ENCODE results near the gene CDH13.

Gene CDH13

DNA sequence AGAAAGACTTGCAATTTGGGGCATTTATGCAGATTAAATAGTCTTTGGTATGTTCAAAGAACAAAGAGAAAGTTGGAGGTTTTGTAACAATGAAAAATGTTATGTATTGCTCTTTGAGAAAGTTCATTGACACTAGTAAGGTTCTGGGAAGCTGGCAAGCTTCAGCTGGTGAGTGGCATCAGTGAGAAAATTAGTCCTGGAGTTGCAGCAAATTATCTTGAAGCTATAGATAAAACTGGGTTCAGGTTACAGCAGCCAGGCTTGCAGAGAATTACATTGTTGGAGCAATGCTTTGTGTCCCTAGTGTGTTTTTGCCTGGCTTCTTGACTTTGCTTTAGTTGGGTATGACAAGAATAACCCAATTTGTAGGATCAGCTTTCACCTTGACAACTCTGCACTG lies 221.2 kb downstream of the CDH13 start:
- no peak for DNase-seq (ENCODE audit: low read depth)

DNA sequence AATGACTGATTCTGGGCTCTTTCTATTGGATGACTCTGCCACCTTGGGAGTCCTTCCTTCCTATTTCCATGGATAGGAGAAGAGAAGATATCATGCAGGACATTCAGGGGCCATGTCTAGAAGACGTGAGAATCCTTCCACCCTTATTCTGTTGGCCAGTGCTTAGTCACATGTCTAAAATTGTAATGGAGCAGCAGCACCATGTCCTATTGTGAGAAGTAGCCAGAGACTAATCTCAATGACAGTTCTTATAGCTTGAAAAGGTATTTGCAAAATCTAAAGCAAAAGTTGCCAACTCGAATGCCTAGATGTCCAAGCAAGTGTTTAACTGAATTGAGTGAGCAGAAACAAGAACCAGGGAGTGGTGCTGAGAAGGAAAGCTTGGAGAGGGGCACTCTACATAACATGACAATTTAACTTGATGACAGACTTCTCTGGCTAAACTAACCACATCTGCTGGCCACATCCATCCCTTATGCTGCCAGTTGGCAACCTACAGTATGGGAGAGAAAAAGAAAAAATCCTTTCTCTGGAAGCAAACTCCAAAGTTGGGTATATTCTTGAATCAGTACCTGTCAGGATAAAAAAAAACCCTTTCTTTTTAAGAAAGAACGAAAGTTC lies 225.7 kb downstream of the CDH13 start:
- DNase-seq (ENCODE audit: low read depth): no peak

DNA sequence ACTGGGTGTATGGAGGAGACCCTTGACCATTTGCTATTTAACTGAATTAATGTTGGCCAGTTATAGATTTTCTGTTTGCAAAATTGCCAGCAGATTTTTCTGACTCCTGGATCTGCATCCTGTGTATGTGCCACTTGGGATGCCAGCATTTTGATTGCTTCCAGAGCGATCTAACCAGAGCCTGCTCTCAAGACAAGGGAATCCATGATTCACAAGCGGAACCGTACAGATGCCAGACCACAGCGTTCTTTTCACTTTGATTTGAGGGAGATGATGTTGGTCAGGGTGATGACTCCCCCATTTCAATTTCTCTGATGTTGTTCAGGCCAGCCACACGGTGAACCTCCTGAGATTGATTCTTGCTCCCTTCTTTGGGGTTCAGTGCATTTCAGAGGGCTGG lies 228.7 kb downstream of the CDH13 start:
- no peak for DNase-seq (ENCODE audit: low read depth)

DNA sequence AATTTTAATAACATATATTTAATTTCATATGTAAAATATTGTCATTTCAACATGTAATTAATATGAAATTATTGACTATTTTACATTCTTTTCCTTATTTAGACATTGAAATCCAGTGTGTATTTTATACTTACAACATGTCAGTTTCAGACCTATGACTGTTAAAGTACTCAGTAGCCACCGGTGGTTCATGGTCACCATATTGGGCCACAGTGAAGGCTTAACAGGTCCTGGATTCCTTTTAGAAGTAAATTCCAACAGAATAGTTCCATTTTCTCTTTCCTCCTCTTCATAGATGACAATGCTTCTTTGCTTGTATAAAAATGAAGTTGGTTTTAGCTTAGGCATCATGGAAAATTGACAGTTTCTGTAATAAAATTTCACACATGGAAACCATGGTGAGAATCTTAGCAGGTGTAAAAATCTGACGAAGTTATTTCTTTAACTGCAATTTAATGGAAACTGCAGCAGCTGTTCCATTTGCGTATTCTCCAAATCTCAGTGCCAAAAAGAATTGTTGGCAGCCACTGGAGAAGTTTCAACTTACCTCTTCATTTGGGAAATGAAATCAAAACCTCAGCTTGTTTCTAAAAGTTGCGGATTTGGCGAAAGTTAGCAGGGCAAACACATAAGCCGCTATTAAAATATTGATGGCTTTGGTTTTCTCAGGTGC lies 231.1 kb downstream of the CDH13 start:
- DNase-seq (ENCODE audit: low read depth): no peak

DNA sequence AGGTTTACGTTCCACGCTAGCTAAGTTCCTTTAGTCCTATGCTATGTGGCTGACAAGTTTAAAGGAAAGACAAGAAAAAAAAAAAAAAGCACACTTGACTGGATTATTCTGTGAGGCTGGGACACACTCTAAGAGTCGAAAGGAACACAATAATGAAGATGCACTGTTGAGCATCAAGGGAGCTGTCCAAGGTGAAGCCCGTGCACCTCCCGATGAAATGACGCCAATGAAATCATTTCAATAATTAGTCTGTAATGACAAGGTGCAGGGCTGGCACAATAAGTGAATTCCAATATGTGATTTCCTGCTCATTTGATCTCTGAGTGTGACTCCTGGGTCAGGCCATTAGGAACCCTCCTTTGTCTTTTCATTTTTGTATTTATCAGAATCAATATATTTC lies 232.9 kb downstream of the CDH13 start:
- DNase-seq (ENCODE audit: low read depth): no peak

DNA sequence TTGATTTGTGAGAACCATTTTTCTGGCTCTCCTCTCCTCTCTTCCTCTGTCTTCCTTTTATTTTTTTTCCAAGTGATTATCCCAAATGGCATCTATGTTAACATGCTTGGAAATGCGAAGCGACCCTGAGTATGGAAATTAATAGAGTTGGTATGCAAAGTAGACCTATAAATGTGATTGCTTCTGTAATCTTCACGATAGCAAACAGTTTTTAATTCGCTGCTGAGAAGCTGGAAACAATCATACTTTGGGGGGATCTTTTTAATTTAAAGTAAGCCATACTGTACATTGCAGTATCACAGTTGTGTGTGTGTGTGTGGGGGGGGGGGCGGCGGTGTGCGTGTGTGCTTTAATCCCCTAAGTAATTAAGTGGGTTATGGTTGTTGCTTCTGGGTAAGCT lies 233.3 kb downstream of the CDH13 start:
- no peak for DNase-seq (ENCODE audit: low read depth)

DNA sequence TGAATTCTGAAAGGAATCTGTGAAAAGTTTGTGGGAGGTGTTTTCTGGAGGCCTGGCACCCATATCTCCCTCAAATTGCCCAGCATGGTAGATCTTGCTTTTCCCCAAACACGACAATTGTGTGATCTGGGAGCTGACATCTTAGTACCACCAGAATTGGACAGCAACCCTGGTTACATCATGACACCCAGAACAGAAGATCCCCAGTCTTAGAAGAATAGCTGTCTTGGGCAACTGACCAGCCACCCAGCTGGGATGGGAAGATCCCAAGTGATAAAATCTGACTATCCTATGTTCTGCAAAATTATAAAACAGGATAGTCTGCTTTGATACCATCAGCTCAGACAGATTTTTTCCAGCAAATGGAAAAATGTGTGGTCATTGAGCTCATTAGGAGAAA lies 235.3 kb downstream of the CDH13 start:
- DNase-seq (ENCODE audit: low read depth): no peak

DNA sequence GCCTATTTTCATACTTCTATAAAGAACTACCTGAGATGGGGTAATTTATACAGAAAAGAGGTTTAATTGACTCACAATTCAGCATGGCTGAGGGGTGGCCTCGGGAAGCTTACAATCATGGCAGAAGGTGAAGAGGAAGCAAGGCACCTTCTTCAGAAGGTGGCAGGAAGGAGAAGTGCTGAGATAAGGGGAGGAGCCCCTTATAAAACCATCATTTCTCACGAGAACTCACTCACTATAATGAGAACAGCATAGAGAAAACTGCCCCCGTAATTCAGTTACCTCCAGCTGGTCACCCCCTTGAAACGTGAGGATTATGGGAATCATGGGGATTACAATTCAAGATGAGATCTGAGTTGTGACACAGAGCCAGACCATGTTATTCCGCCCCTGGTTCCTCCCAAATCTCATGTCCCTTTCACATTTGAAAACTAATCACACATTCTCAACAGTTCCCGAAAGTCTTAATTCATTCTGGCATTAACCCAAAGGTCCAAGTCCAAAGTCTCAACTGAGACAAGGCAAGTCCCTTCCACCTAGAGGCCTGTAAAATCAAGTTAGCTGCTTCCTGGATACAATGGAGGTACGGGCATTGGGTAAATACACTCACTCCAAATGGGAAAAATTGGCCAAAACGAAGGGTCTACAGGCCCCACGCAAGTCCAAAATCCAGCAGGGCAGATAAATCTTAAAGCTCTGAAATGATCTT lies 237.7 kb downstream of the CDH13 start:
- no peak for DNase-seq (ENCODE audit: low read depth)

DNA sequence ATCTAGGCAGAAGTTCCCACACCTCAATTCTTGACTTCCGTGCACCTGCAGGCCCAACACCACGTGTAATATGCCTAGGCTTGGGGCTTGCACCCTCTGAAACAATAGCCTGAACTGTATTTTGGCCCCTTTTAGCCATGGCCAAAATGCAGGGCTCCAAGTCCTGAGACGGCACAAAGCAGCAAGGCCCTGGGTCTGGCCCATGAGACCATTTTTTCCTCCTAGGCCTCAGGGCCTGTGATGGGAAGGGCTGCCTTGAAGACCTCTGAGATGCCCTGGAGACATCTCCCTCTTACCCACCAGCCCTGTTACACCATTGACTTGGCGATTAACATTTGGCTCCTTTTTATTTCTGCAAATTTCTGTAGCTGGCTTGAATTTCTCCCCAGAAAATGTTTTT lies 238.6 kb downstream of the CDH13 start:
- DNase-seq (ENCODE audit: low read depth): no peak

DNA sequence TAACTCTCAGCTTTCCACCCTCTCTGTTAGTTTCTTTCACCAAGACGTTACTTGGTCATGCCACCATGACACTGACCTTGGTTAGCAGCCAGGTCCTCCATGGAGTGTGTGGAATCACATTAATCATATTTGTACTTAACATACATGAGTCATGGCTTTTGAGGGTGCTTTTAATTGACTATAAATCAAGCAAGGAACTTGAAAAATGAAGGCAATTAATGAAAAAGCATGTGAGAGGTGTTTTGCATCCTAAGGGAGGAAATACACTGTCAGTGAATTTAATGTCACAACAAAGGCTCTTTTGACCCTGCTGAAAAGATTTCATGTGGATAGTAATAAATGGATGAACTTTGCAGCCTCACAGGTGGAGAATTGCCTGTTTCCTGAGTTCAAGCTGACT lies 240.7 kb downstream of the CDH13 start:
- DNase-seq (ENCODE audit: low read depth): no peak

DNA sequence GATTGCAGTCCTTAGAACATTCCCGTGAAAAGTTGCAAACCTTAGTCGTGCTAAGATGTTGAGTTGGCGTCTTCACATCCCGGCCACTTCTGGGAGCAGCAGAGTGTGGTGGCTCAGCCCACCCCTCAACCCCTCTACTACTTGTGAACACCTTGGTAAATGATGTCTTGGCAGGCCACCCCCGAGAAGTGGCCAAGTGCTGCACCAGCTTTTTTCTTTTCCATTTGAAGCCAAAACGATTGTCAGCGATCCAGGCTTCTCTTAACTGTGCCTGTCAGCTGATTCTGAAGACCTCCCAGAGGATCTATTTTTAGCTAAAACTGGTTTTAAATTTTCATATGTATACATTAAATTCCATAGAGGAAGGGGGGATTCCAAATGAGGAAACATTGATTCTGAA lies 247.5 kb downstream of the CDH13 start:
- no peak for DNase-seq (ENCODE audit: low read depth)

DNA sequence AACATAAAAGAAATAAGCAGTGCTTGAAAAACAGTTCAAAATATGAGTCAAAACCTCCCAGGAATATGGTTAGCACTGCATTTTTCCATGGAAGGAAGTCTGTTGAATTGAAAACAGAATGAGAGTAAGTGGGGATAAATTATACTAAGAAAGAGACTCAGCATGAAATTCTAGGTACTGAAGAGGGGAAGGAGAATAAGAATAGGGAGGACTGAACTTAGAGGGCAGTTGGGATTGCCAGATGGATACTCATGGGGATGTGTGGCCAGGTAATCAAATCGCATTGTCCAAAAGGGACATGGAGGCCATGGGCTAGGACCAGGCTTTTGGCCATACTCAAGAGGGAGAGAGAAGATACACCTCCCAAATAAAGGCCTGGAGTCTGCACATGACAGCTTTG lies 247.9 kb downstream of the CDH13 start:
- no peak for DNase-seq (ENCODE audit: low read depth)

DNA sequence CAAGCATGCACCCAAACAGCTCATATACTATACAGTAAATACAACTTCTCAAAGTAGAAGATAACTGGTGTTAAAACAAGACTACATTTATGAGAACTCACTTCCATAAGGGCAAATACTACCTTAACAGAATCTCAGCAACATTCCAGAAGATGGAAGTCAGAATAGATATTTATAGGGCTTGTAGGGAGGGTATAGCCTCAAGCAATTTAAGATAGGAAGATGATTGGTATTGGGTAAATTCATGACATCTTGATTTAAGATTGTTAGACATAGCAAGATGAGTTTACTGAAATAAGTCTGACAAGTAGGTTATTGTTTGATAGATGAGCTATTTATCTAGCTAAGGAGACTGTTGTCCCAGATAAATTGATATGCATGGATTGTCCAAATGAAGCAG lies 250.2 kb downstream of the CDH13 start:
- DNase-seq (ENCODE audit: low read depth): no peak

DNA sequence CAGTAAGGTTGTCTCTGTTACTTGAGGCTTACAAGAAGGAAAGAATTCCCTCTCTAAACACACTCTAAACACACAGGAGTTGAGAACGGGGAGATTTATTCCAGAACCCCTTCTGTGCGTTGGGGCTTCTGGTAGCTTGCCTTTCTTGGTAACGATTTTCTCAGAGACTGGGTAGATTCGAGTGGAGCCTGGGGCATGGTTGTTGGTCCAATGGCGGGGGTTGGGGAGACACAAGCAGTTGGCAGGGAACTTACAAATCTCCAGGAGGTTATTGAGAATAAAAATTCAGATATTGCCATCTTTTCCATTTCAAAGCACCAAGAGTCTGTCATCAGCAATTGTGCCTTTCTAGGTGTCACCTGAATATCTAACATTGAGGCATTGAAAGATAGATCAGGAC lies 251.7 kb downstream of the CDH13 start:
- DNase-seq (ENCODE audit: low read depth): no peak

DNA sequence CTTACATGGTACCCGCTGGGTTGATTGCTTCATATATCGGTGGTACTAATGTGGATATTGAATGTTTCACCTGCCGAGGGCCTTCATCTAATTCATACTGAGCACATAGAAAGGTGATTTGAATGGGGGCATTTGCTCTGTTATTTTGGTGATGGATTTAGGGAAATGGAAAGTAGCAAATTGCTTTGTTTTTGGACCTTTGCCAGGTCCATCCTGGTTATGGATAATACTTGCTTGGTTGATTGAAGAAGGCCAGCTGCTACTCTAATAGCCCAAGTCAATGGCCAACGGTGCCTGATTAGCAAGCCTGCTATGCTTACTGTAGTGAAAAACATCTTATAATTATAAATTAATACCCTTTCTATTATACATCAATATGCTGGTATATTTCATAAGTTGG lies 253.6 kb downstream of the CDH13 start:
- no peak for DNase-seq (ENCODE audit: low read depth)

DNA sequence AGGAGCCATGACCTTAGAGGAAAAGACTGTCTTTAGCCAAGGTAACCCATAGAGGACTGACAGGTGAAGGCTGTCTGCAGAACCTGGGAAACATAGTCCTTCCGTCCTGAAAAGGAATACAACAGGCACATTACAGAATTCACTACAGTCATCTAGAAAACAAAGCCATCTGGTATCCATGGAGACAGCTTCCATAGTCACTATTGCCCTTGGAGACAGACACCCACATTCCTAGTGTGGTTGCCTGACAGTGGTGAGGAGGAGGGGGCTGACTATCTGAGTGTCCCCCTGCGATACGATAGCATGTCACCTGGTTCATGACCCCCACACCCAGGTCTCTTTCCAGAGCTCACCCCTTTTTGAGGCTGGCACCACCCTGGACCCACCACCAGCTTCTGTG lies 254.7 kb downstream of the CDH13 start:
- DNase-seq (ENCODE audit: low read depth): no peak

DNA sequence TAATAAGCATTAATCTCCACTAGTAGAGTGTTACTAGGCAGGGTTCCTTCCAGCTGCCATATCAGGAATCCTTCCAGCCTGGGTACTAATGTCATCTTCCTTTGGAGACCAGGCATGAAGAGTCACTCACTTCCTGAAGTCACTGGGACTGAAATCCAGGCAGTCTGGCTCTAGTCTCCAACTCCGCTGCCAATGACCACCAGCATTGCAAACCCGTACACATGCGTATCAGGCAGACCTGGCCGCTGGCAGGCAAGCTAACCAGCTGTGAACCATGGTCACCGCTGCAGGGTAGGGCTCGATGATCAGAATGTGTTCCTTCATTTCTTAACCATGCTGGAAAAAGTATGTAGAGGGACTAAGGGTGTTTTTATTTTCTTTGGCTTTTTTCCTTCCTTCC lies 255.5 kb downstream of the CDH13 start:
- no peak for DNase-seq (ENCODE audit: low read depth)

DNA sequence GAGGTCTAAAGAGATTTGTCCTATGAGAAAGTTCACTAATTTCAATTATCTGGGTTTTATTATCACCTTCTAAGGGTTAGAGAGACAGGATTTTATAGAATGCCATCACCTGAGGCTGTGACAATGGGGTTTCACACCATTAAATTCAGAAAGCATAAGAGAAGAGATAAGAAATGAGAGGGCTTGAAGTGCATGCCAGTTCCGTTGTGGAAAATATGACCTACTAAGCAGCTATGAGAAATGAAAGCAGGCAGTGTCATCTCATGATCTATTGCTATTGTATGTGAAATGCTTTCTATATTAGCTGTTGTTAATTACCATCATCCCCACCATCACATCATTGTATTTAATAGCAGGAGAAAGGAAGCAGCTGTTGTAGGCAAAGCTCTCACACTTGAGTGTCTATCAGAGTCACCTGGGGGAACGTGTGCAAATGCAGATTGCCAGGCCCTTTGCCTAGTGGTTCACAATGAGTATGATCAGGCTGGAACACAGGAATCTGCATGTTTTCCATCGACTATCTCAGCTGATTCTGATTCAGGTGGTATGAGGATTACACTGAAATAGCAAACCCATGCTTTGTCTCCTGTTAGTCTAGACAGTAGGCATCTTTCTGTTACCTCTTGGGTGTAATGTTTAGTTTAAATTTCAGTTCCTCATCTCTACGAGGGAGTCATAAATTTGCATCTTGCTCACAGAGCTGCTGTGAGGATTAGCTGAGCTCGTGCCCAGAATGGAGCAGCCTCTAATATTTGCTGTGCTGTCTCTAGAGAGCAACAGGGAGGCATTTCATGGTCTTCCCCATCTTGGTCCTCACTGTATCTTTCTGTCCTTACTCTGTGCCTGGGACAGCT lies 256.4 kb downstream of the CDH13 start:
- DNase-seq (ENCODE audit: low read depth): no peak

DNA sequence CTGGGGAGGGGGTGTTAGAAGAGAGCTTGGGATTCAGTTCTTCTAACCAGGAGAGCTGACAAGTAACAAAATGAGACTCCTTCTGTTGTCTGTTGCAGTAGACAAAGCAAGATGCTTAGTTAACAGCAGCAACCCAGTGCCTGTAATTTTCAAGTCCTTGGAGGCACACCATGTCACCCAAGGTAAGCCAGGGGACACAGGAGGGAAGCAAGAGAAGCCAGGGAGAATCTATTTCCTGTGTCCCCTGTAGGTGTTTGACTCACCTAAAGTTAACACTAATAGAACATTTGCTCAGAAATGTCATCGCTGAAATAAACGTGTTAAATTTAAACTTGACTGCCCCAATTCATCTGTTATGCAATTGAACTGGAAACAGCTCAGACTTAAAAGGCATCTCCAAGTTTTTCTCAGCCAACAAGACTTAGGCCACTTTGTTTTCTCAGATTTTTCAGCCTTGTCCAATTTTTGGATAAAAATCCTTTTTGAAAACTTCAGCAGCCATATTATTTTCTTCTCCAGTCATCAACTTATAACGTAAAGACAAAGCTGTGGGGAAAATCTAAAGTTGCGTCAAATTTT lies 257.6 kb downstream of the CDH13 start:
- DNase-seq (ENCODE audit: low read depth): no peak

DNA sequence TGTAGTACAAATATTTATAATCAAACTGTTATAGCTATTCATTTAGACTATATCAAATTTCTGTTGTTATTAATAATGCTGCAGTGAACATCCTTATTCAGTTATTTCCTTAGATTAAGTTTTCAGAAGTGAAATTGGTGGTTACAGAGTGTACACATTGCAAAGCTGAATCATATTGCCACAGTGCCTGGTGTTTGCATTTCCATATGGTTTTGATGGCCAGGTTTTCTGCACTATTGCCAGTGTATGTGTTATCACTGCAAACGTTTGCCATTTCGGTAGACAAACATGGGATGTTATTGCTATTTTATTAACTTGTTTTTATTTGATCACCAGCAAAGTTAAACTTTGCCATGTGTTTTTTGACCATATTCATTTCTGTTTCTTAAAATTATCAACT lies 259.4 kb downstream of the CDH13 start:
- DNase-seq (ENCODE audit: low read depth): no peak

DNA sequence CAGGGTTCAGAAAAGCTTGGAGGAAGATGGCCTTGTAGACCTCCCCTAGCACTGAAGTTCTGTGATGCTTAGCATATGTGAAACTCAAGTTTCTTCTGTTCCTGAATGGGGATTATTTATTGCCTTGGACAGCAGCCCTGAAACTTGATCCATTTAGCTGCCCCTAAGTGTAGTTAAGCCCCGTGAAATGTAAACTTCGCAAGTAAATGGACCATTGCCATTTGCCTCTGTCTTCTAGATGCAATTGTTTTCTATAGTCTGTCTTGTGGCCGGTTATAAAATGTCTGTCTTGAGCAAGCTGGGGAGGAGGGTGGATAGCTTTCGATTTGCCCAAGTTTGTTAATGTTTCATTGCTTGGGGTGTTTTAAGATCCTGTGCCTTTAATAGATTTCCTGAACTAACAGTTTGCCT lies 261.8 kb downstream of the CDH13 start:
- no peak for DNase-seq (ENCODE audit: low read depth)

DNA sequence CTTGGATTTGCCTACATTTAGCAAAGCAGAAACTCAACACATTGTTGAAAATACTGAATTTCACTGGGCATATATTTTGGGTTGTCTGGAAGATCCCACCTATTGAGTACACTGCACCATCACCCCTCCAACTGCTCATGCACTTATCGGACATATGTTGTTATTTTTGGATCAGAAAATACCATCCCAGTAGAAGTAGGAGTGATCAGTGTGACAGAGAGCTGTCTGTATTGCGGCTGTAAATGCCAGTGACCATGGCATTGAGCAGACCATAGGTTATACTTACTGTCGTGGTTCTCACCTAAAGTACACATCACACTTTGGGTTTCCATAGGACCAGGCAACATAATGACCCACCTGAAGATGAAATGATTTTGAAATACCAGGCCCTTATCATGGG lies 264.7 kb downstream of the CDH13 start:
- DNase-seq (ENCODE audit: low read depth): no peak

Measured in activated T-cell treated with anti-CD3 and anti-CD28 coated beads for 24 hours (primary cell).